Measurements from ENCODE around the gene PML. TPM values are rescaled to one million over a fixed set of nuclear protein-coding genes. Genes with fewer than 3 reads are reported as not detected.

The PML gene
- total RNA-seq, 1 experiment from 2014 or later = 47.7 TPM

- TF ChIP-seq E2F4 (CRISPR knock-in tag; IDR thresholded peaks at IDR 0.05; ENCODE audit: borderline replicate concordance, low read depth) = no peak
- TF ChIP-seq CDX4 (CRISPR knock-in tag; IDR thresholded peaks at IDR 0.05; ENCODE audit: borderline replicate concordance) = no peak
These were observed 551 bp downstream of the PML start (continued) for GRCh38 chr15:73994912-73995622.

- Mint-ChIP-seq H3K27ac (no peak overlapping the region), H3K4me3 (peak overlapping the region; percentile 97), H3K27me3 (ENCODE audit: low read depth) (peaks cover 13% of the 10 kb centered on the region), H3K9me3 (no peaks in the 10 kb centered on the region), H3K4me1 (peaks cover 36% of the 10 kb centered on the region), H3K36me3 (peaks cover 9% of the 10 kb centered on the region)
- no peak for TF ChIP-seq ZNF263 (CRISPR knock-in tag; IDR thresholded peaks at IDR 0.05; ENCODE audit: low read depth)
- TF ChIP-seq ZNF219 (CRISPR knock-in tag; IDR thresholded peaks at IDR 0.05; ENCODE audit: borderline replicate concordance) = no peak
- no peak for TF ChIP-seq AFF4 (CRISPR knock-in tag; IDR thresholded peaks at IDR 0.05; ENCODE audit: borderline replicate concordance)
- no peak for TF ChIP-seq NR2C2 (CRISPR knock-in tag; IDR thresholded peaks at IDR 0.05)
- no peak for TF ChIP-seq FOXP1 (CRISPR knock-in tag; IDR thresholded peaks at IDR 0.05; ENCODE audit: borderline replicate concordance)
- no peak for TF ChIP-seq ZNF396 (CRISPR knock-in tag; IDR thresholded peaks at IDR 0.05; ENCODE audit: borderline replicate concordance)
- no peak for TF ChIP-seq ATF2 (CRISPR knock-in tag; IDR thresholded peaks at IDR 0.05; ENCODE audit: borderline replicate concordance, low read depth)
- TF ChIP-seq ETV6 (CRISPR knock-in tag; IDR thresholded peaks at IDR 0.05) = no peak
- TF ChIP-seq ERG (CRISPR knock-in tag; IDR thresholded peaks at IDR 0.05) = no peak
- no peak for TF ChIP-seq AR (CRISPR knock-in tag; IDR thresholded peaks at IDR 0.05)
- TF ChIP-seq PRDM15 (CRISPR knock-in tag; IDR thresholded peaks at IDR 0.05) = no peak
- TF ChIP-seq ZNF512 (CRISPR knock-in tag; IDR thresholded peaks at IDR 0.05; ENCODE audit: borderline replicate concordance) = no peak
- CTCF ChIA-PET = interaction anchor here (0.8 to 1.0 kb wide), 4 partner anchors 23 to 311 kb away, joined by 3 to 5 read pairs (median 4); no protein-coding TSS in a partner anchor
- DNase-seq (ENCODE audit: low spot score) (no peak), ATAC-seq (no peak)
- POLR2A ChIA-PET = no interaction called here
These were observed 1.8 kb downstream of the PML start for GRCh38 chr15:73996267-73996666.
